Stimulated activated CD4-positive, alpha-beta T cell treated with anti-CD3 and anti-CD28 coated beads, Interleukin-2, amount 100 ng/mL, for 48 hours (primary cell): Measurements from ENCODE around the gene ISL1.

Experiments used
- DNase-seq, 2 donors: peaks; one replicate each; pipeline ENCODE4 v3.0.0-alpha.2; 2020

ISL1 gene

GRCh38 chr5:51387884-51388275 lies 4.6 kb downstream of the ISL1 start:
- DNase-seq, result no peak

GRCh38 chr5:51388488-51389287 lies 5.4 kb downstream of the ISL1 start:
- DNase-seq, result no peak

DNA sequence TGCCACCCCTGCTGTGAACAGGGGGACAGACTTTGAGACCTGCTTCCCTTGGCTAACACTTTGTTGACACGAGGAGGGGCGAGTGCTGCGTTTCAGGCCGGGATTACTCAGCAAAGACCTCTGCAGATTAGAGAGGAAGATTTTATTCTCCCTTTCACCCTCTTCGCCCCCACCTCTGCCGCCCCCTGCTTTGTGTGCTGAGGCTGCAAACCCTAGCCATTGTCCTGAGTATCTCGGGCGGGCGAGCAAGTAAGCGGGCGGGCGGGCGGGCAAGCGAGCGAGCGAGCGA lies 6.0 kb downstream of the ISL1 start:
- DNase-seq, result no peak

DNA sequence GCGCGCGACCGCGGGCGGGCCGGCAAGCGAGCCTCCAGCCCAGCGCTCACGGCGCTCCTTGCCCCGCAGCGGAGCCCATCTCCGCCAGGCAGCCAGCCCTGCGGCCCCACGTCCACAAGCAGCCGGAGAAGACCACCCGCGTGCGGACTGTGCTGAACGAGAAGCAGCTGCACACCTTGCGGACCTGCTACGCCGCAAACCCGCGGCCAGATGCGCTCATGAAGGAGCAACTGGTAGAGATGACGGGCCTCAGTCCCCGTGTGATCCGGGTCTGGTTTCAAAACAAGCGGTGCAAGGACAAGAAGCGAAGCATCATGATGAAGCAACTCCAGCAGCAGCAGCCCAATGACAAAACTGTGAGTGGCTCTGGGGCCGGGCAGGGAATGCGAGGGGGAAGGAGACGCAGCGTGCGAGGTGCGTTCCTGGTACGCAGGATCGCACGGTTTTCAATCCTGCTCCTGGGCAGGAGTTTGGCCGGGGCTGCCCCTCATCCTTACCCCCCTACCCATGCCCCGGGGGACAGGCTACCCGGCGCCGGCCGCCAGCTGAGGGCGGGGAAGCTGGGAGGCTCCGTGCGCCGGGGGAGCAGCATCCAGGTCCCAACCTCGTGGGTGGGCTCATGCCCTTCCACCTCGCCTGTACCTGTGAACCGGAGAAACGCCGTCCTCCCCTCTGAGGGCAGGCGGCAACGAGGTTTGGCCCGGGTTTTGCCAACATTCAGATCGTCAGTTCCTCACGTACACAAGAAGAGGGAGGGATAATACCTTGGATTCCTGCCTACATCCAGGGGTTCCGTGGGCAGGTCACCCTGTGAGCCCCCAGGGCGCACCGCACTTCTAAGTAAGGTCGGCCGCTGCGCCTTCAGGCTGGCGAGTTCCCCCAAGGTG lies 6.6 kb downstream of the ISL1 start:
- DNase-seq, result no peak

- no peak for DNase-seq
Observed at GRCh38 chr5:51391175-51391574, 7.9 kb downstream of the ISL1 start.

DNA sequence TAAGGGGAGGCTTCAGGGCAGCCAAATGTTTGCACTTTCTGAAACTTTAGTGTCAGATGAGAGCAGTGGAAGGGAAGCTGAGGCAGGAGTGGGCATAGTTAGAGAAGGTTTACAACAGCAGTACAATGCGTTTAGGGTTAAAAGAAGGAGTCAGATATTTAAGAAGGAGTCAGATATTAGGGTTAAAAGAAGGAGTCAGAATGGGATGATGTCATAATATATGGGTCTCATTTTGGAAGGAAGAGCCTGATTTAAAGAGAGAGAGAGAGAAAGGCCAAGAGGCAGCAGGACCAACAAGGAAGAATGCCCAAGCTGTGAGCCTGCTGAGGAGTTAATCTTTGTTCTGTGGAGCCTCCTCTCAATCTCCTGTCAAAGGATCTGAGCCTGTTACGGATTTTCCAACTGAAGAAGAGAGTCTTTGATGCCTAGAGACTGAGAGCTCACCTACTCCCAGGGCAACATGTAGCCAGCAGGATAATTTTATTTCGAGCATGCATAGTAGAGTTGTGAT lies 9.5 kb downstream of the ISL1 start:
- no peak for DNase-seq

GRCh38 chr5:51394609-51395008 lies 11.4 kb downstream of the ISL1 start:
- DNase-seq, result no peak

GRCh38 chr5:51395245-51395644 lies 12.0 kb downstream of the ISL1 start:
- no peak for DNase-seq

DNA sequence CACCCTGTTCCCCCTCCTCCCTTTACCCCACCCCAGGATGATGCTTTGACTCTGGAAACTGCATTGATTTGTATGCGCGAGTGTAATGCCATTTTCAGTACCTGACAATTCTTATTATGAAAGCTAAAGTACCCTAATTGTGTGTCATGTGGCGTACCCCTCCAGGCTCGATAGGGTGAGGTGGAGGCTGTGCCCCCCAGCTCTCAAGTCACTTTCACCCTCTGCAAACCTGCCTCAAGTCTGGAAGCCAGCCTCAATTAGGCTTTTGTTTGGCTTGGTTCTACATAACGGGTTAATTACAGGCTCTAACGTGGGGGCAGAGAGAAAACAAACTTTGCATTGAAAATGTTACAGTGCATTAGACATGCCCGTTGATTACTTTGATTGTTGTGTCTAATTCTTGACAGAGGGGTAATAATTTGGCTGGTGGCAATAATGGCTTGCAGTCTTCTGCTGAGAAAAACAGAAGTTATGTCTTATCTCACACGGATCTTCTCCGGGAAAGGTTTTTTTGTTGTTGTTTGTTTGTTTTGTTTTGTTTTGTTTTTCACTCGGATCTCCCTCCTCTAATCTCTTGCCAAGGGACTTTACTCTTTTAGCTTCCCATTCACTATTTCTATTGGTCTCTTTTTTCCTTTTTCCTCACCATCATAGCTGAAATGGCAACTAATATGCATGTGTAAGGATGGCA lies 12.6 kb downstream of the ISL1 start:
- no peak for DNase-seq

- DNase-seq, result no peak
Observed at GRCh38 chr5:51396797-51397196, 13.5 kb downstream of the ISL1 start.

GRCh38 chr5:51397996-51398395 lies 14.7 kb downstream of the ISL1 start:
- no peak for DNase-seq

GRCh38 chr5:51398875-51399642 lies 15.8 kb downstream of the ISL1 start:
- DNase-seq, result no peak

- no peak for DNase-seq
Observed at GRCh38 chr5:51399643-51400006, 16.4 kb downstream of the ISL1 start.

- DNase-seq, result no peak
Observed at GRCh38 chr5:51404255-51404654, 21.0 kb downstream of the ISL1 start.

GRCh38 chr5:51411921-51412325 lies 28.7 kb downstream of the ISL1 start:
- no peak for DNase-seq

- DNase-seq, result no peak
Observed at GRCh38 chr5:51414516-51414915, 31.3 kb downstream of the ISL1 start.

- no peak for DNase-seq
Observed at GRCh38 chr5:51416149-51416548, 32.9 kb downstream of the ISL1 start.

DNA sequence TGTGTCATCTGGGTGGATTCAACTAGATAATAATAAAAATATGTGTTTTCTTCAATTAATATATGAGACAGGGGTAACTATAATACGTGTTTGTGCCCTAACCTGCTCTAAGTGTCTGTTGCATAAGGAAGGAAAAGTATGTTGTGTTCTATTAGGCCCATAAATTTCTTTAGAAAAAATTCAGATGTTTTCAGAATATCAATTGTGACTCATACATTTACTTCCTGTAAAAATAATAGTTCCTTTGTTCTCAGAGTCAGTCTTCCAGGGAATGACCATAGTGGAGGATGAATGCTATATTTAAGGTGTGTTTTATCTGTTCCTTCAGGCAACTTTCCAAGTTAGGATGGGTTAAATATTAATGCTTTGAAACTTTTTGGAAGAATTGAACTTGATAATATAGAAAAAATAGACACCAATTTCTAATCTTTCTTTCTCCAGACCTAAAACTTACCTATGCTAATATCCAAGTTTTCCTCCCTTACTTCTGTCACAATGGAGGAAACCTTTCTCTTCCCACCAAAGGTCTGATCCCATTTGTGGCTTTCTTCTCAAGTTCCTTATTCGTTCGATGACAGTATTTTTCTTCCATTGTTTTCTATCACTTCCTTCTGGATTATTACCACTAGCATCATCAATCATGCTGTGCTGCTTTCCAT lies 49.9 kb downstream of the ISL1 start:
- DNase-seq, result no peak

- DNase-seq, result no peak
Observed at GRCh38 chr5:51439232-51439631, 56.0 kb downstream of the ISL1 start.
